Measurements from ENCODE around the gene ZNF831.

DNA sequence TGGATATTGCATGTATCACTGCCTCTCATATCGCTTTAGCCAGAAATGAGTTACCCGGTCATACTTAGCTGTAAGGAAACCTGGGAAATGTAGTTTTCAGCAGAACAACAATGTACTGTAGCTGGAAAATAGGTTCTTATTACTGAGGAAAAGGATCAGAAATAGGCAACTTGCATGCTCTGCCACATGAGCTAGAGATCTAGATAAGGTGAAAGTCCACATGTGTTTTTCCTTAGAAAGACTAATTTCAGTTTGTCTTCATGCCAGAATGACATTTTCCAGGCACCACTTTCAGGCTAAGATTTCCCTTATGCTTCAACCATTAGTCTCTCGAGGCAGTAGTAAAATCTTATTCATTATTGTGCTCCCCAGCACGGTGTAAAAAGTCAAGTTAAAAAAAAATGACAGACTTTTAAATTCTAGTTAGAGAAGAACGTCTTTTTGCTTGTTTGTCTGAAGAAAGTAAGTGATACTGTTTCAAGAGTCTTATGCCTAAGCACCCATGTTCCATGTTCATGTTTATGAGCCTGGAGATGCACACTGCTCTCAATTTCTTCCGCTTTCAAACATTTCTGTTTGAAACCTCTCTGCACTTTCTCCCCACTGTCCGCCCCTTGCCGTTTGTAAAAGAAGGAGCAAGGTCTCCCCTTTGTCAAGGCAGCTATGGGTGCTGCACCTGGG, 67.6 kb downstream of the ZNF831 start:
- TF ChIP-seq POLR2AphosphoS5 (IDR thresholded peaks at IDR 0.05; ENCODE audit: low read depth, low read length) (no peak), SPI1 (IDR thresholded peaks at IDR 0.05; ENCODE audit: low read depth, low read length) (no peak), POLR2A (IDR thresholded peaks at IDR 0.05; ENCODE audit: low read depth, low read length) (no peak), TAF1 (IDR thresholded peaks at IDR 0.05; ENCODE audit: low read depth, low read length) (no peak), PAX5 (IDR thresholded peaks at IDR 0.05; ENCODE audit: insufficient read depth, low read length, severe bottlenecking) (no peak)

Data from GM12891 (cell line).